NCI-H774 (cell line): ENCODE data around the gene HLF.
"Not testable (repeated sequence)": the region's sequence is repeated elsewhere in the genome, so short reads cannot be mapped to it uniquely, and the experiment has no call there.

ENCODE experiments used
- DNase-seq: peaks from one replicate; lab custom pipeline; 2025; lab: John Stamatoyannopoulos, UW

HLF gene

GRCh38 chr17:55312852-55313251 lies 48.1 kb downstream of the HLF start:
- DNase-seq = no peak

- DNase-seq = no peak
Measured at GRCh38 chr17:55314061-55314783, 49.5 kb downstream of the HLF start.

GRCh38 chr17:55314784-55315491 lies 50.2 kb downstream of the HLF start:
- DNase-seq = no peak

- no peak for DNase-seq
Measured at GRCh38 chr17:55316499-55316898, 51.7 kb downstream of the HLF start.

GRCh38 chr17:55317284-55317683 lies 52.5 kb downstream of the HLF start:
- no peak for DNase-seq

GRCh38 chr17:55318081-55318480 lies 53.3 kb downstream of the HLF start:
- DNase-seq = no peak

GRCh38 chr17:55318715-55319487 lies 54.1 kb downstream of the HLF start:
- no peak for DNase-seq

GRCh38 chr17:55319933-55320593 lies 55.3 kb downstream of the HLF start:
- DNase-seq = no peak

- DNase-seq = no peak
Measured at GRCh38 chr17:55320594-55321426, 56.0 kb downstream of the HLF start.

GRCh38 chr17:55321427-55322060 lies 56.8 kb downstream of the HLF start:
- no peak for DNase-seq

- DNase-seq = no peak
Measured at GRCh38 chr17:55322453-55322985, 57.8 kb downstream of the HLF start.

- no peak for DNase-seq
Measured at GRCh38 chr17:55323518-55324295, 58.9 kb downstream of the HLF start.

- DNase-seq = no peak
Measured at GRCh38 chr17:55324296-55324978, 59.7 kb downstream of the HLF start.

GRCh38 chr17:55325406-55325805 lies 60.6 kb downstream of the HLF start:
- no peak for DNase-seq

GRCh38 chr17:55326030-55326429 lies 61.3 kb downstream of the HLF start:
- DNase-seq = no peak

GRCh38 chr17:55327225-55328088 lies 62.7 kb downstream of the HLF start:
- DNase-seq = no peak

- not testable (repeated sequence) for DNase-seq
Measured at GRCh38 chr17:55328514-55328913, 63.8 kb downstream of the HLF start.

- DNase-seq = no peak
Measured at GRCh38 chr17:55330344-55330933, 65.7 kb downstream of the HLF start.
